HUDEP-2 (cell line): ENCODE data around the gene SAP25.
"Not testable (repeated sequence)": the region's sequence is repeated elsewhere in the genome, so short reads cannot be mapped to it uniquely, and the experiment has no call there.

Experiments
- DNase-seq, 76 experiments: peaks; one replicate each; lab custom pipeline; 2025; ENCODE audit not compliant: unreplicated experiment in 76 of 76; lab: John Stamatoyannopoulos, UW

SAP25 gene

DNA sequence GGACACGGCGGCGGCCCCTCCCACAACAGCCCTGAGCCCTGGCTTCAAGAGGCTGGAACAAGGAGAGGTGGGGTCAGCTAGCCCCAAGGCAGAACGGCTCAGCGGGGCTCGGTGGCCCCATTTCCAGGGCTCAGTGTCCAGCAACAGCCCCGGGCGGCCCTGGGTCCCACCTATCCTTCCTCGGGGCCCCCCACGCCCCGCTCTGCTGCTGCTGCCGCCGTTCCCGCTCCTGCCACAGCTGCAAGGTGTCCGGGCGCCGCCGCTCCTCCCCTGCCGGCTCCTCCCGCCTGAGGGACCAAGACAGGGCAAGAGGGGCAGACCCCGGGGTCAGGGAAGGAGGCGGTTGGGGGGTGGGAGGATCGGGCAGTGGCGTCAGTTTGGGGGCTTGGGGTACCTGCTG is 3.4 kb upstream of the SAP25 start:
- DNase-seq: no peak

DNA sequence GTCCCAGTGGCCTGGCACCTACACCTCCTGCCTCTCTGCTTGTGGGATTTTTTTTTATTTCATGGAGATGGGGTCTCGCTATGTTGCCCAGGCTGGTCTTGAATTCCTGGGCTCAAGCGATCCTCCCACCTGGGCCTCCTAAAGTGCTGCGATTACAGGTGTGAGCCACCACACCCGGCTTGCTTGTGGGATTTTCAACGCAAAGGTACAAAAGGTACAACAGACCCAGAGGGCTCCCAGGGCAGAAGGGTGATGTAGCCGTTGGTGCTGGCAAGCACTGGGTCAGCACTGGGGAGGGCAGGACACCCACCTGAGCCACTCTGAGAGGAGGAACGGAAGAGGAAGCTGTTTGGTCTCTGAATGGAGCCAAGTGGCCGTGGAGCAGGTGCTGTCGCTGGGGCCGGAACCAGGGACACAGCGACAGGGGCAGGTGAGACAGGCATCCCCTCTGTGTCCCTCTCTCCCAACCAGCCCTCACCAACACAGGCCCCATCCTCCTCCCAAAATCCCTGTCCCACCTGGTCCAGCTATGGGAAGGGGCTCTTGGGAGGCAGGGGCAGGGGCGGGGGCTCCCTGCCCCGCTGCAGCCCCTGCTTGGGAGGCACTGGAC is 2.8 kb upstream of the SAP25 start:
- no peak for DNase-seq

GRCh38 chr7:100575746-100576383 is 2.2 kb upstream of the SAP25 start:
- no peak for DNase-seq

DNA sequence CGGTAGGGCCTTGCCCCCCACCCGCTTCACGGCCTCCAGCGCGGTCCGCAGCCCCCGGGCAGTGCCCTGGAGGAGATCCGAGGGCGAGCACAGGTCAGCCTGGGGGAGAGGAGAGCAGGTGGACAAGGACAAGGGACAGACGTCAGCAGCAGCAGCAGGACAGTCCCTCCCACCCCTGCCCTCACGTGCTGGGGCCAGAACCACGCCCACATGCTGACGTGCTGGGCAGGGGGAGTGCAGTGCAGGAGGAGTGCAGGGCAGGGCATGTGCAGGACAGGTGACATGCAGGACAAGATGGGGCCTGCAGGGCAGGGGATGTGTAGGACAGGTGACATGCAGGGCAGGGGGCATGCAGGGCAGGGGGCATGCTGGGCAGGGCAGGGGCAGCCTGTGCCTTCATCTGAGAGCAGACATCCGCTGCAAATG is 1.5 kb upstream of the SAP25 start:
- peak in 2 of 76 experiments; percentile 23 to 25 for DNase-seq

DNA sequence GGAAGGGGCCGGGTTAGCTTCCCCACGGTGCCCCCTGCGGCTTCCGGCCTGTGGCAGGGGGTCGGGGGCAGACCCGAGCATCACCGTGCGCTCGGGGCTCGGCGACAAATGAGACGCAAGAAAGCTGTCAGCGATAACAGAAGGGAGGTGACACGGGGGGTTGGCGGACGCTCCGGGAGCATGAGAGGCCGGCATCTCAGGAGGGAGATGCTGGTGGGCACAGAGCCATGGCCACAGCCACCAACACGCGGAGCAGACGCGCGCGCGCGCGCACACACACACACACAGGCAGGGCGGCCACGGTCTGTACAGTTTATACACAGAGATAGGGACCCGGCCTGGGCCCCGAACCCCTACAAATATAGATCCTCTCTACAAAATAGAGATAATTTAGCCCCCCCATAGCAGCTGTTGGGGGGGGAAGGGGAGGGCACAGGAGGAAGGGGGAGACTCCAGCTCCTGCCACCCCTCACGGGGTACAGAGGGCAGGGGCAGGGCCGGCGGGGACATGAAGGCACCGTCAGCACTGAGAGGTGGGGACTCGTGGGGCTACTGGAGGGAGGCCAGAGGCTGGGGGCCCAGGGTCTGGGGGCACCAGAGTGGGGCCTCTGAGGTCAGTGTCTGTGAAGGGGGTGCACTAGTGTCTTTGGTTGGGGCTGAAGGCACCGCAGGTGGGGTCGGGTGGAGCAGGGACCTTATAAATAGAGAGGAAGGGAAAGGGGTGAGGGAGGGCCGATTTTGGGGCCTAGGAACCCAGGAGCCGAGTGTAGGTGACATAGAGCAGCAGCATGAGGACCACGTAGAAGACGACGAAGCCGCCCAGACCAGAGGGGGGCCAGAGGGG is 884 bp upstream of the SAP25 start:
- no peak for DNase-seq

- no peak for DNase-seq
Observed at GRCh38 chr7:100572949-100573675, 588 bp downstream of the SAP25 start.

- DNase-seq: no peak
Observed at GRCh38 chr7:100572281-100572948, 1.3 kb downstream of the SAP25 start.

DNA sequence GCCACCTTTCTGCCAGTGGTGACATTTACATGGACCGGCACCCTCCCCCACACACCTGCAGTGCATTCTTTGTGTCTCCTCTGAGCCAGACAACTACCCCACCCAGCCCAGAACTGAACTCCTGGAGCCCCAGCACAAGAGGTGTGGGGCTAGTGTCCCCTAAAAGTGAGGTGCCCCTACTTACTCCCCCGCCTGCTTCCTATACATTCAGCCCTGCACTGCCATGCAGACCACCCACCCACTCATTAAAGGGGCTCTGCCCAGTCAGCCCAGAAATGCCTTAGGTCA is 1.9 kb downstream of the SAP25 start:
- no peak for DNase-seq

DNA sequence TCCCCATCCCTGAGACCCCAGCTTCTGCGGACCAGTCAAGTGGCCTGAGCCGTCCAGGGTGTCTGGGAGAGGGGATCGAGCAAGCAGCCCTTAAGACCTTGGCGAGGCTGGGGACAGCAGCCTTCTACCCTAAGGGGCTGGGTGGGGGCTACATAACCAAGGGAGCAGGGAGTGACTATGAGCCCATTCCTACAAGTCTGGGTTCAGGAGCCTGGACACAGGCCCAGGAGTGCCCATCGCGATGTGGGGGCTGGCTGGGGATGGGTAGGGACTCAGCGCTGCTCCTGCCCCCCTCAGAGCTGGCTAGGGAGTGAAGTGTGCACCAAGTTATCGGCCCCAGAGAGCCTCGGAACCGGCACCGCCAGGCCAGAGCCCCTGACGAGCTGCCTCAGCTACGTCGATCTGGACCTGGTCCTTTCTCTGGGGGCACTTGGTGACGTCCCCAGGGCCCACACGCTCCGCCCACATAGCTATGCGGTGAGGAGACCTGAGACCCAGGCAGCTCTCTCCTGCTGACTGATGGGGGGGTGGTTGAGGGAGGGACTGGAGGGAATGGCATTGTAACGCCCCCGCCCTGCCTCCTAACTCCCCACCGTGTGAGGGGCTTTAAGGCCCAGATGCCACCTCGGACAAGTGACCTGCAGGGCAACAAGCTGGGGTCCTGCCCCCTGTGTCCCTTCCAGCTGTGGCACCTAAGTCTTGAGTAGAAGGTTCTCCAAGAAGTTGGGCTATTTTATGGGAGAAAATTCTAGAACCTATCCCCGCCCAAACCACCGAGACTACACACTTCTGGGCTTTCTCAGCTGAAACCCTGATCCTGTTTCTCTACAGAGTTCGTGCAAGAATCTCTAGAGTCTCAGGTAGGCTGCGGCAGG is 2.5 kb downstream of the SAP25 start:
- DNase-seq: no peak

DNA sequence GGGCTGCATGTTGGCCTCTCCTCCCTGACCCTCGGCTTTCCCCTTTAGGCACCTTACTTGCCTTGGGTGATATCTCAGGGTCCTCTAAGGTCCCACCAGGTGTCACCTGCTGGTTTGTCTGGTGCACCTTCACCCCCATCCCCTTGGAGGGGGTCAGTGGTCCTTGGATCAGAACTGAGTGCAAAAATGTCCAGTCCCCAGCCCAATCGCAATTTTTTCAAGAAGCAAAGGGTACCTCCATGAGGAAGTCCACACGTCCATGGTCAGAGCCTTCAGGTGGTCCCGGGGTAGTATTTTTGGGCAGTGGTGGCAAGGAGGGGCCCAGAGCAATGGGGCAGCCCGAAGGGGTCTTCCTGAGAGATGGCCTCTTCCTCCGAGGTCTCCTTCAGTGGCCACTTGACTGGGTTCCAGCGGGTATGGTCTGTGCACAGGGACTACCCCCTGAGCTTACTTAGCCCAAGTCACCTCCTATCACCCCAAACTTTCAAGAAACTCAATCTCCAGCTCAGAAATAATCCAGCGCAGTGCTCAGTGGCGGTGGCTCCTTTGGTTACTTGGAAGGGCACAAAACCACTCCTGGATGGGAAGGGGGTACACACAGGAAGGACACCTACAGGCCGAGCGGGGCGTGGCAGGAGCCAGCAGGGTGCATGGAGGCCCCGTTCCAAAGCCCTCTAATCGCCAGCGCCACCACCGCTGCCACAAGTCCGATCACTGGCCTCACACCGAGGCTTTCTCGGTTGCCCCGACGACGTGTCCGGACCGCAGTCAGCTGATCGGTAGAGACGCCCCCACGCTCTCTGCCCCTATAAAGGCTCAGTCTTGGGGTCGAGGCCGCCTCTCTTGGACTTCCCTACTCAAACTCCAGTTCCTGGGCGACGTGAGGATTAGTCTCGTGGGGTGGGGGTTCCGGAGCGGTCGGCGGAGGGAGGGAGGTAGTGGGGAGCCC is 4.5 kb downstream of the SAP25 start:
- peak in 65 of 76 experiments; percentile 7 to 85 (median 58) for DNase-seq

GRCh38 chr7:100568176-100568895 is 5.4 kb downstream of the SAP25 start:
- DNase-seq: peak in 5 of 76 experiments; percentile 12 to 41 (median 20)

GRCh38 chr7:100567751-100568175 is 5.9 kb downstream of the SAP25 start:
- DNase-seq: no peak

- DNase-seq: no peak
Observed at GRCh38 chr7:100567031-100567730, 6.5 kb downstream of the SAP25 start.

GRCh38 chr7:100566018-100566531 is 7.6 kb downstream of the SAP25 start:
- no peak for DNase-seq

GRCh38 chr7:100565133-100565571 is 8.5 kb downstream of the SAP25 start:
- no peak for DNase-seq

GRCh38 chr7:100564405-100564804 is 9.3 kb downstream of the SAP25 start:
- not testable (repeated sequence) for DNase-seq

- peak in 70 of 76 experiments; percentile 17 to 88 (median 66) for DNase-seq
Observed at GRCh38 chr7:100563809-100564400, 9.8 kb downstream of the SAP25 start.
